K562 (cell line): ENCODE data around the gene FBXO21. TPM values are rescaled to one million over a fixed set of nuclear protein-coding genes. Genes with fewer than 3 reads are reported as not detected.

Experiments used
- ADNP ChIP-seq: fragments of 200-800 bp; sonication (Bioruptor generic); IDR thresholded peaks from 2 replicates; pipeline ENCODE4 v1.6.1; 2016; ENCODE audit warnings: missing genetic modification characterization, missing compliant biosample characterization
- ARHGAP35 ChIP-seq: fragments of 450-650 bp; IDR thresholded peaks from 2 replicates; pipeline ENCODE4 v1.6.1; 2018; ENCODE audit not compliant: partially characterized antibody
- BCL6 ChIP-seq: fragments of 250-450 bp; sonication (Bioruptor Pico); IDR thresholded peaks from 2 replicates; pipeline ENCODE4 v1.4.0; 2020
- CBX3 ChIP-seq, 2 experiments: IDR thresholded peaks; 1 replicate in 1 of 2; 2 replicates in 1 of 2; pipeline ENCODE4 v1.6.1; 2012; ENCODE audit warnings: inconsistent platforms in 2 of 2, low read length in 2 of 2, borderline replicate concordance in 1 of 2, control low read depth in 1 of 2
- CC2D1A ChIP-seq: fragments of 450-650 bp; IDR thresholded peaks from 2 replicates; pipeline ENCODE4 v1.6.1; 2017; ENCODE audit warnings: mild to moderate bottlenecking
- CCNT2 ChIP-seq: IDR thresholded peaks from 2 replicates; pipeline ENCODE4 v1.6.1; 2011; ENCODE audit warnings: borderline replicate concordance, low read depth, mild to moderate bottlenecking, moderate library complexity, mixed read lengths, low read length; ENCODE audit not compliant: insufficient read length; ENCODE audit errors: extremely low read depth
- ESRRB ChIP-seq: fragments of 250-450 bp; sonication (Bioruptor Pico); IDR thresholded peaks from 2 replicates; pipeline ENCODE4 v1.5.0; 2020; ENCODE audit warnings: mild to moderate bottlenecking, moderate library complexity, borderline replicate concordance
- HNRNPL ChIP-seq: fragments of 200-400 bp; formaldehyde crosslinking; IDR thresholded peaks from 2 replicates; pipeline ENCODE4 v1.6.1; 2017; ENCODE audit warnings: low read depth, mild to moderate bottlenecking, low read length
- ILK ChIP-seq: fragments of 450-650 bp; IDR thresholded peaks from 2 replicates; pipeline ENCODE4 v1.6.1; 2016; ENCODE audit warnings: missing genetic modification characterization, low read depth, mild to moderate bottlenecking, missing compliant biosample characterization, moderate library complexity, borderline replicate concordance
- MAFF ChIP-seq: IDR thresholded peaks from 2 replicates; pipeline ENCODE4 v1.6.1; 2012; ENCODE audit warnings: low read length, improper control_type of control experiment
- MECOM ChIP-seq: fragments of 250-450 bp; sonication (Bioruptor Pico); IDR thresholded peaks from 2 replicates; pipeline ENCODE4 v1.8.0; 2022; ENCODE audit warnings: inconsistent platforms
- MTA2 ChIP-seq: fragments of 450-650 bp; IDR thresholded peaks from 2 replicates; pipeline ENCODE4 v1.6.1; 2016; ENCODE audit warnings: low read depth
- PTBP1 ChIP-seq: fragments of 200-400 bp; formaldehyde crosslinking; IDR thresholded peaks from 2 replicates; pipeline ENCODE4 v1.6.1; 2017; ENCODE audit warnings: low read depth, low read length
- RBM25 ChIP-seq: fragments of 200-400 bp; formaldehyde crosslinking; IDR thresholded peaks from 2 replicates; pipeline ENCODE4 v1.6.1; 2018; ENCODE audit warnings: low read length, low read depth, moderate library complexity; ENCODE audit not compliant: severe bottlenecking
- RCOR1 ChIP-seq, 2 experiments: IDR thresholded peaks; 2 replicates each; pipeline ENCODE4 v1.6.1; 2012; ENCODE audit warnings: low read depth in 2 of 2, low read length in 2 of 2, borderline replicate concordance in 1 of 2, improper control_type of control experiment in 1 of 2
- SAP30 ChIP-seq: fragments of 200-600 bp; sonication (generic); IDR thresholded peaks from 2 replicates; pipeline ENCODE4 v1.6.1; 2012; ENCODE audit warnings: borderline replicate concordance, low read depth, mild to moderate bottlenecking, moderate library complexity, low read length, control low read depth, inconsistent platforms; ENCODE audit not compliant: insufficient read depth, poor library complexity, severe bottlenecking
- SIN3B ChIP-seq: fragments of 450-650 bp; IDR thresholded peaks from 2 replicates; pipeline ENCODE4 v1.6.1; 2017; ENCODE audit warnings: low read depth, mild to moderate bottlenecking, moderate library complexity
- SUPT5H ChIP-seq: fragments of 450-650 bp; IDR thresholded peaks from 2 replicates; pipeline ENCODE4 v1.6.1; 2016
- XRCC4 ChIP-seq: IDR thresholded peaks from one replicate; pipeline ENCODE4 v1.6.1; 2011; ENCODE audit not compliant: insufficient read depth, insufficient read length; ENCODE audit errors: extremely low read depth
- ZNF232 ChIP-seq: sonication (generic); formaldehyde crosslinking; IDR thresholded peaks from 2 replicates; pipeline ENCODE4 v1.8.0; 2022; ENCODE audit warnings: mild to moderate bottlenecking, missing genetic modification reagents
- polyA plus RNA-seq, 8 experiments: library from polyadenylated mRNA; depleted of rRNA in 4 of 8; stranded (reverse) in 5 of 8; unstranded in 3 of 8; fragments of >200 nt; fragmentation: Nextera tagmentation in 2 of 8; fragmentation: Illumina TruSeq in 1 of 8; extraction: Ambion mirVana in 2 of 8; extraction: Trizol in 1 of 8; gene quantifications; 2 replicates each; pipeline versions ENCODE4 v1.2.1 to v1.2.3, GENCODE V29; 2011 to 2014; ENCODE audit warnings: inconsistent platforms in 1 of 8, missing spikeins in 1 of 8
- total RNA-seq, 7 experiments: library from RNA; depleted of rRNA in 6 of 7; stranded (reverse); fragments of >200 nt in 6 of 7; fragmentation: Illumina TruSeq in 2 of 7; extraction: Trizol in 2 of 7; gene quantifications; 2 replicates each; pipeline versions ENCODE4 v1.2.1 to v1.2.3, GENCODE V29; 2011 to 2021; ENCODE audit warnings: low replicate concordance in 1 of 7
- TF ChIP-seq, protein P1 (sequence below), 2 experiments: fragments of 450-650 bp in 1 of 2; sonication (generic) in 1 of 2; formaldehyde crosslinking in 1 of 2; IDR thresholded peaks in 1 of 2; conservative IDR thresholded peaks in 1 of 2; 2 replicates each; pipeline versions ENCODE4 v1.6.1 to v1.8.1; 2016 to 2023; ENCODE audit warnings: mild to moderate bottlenecking in 2 of 2, moderate library complexity in 2 of 2, inconsistent platforms in 1 of 2, missing genetic modification reagents in 1 of 2
- TF ChIP-seq, protein P2 (sequence below): fragments of 450-650 bp; conservative IDR thresholded peaks from 2 replicates; pipeline ENCODE4 v1.6.1; 2016; ENCODE audit warnings: missing genetic modification characterization, low read depth, mild to moderate bottlenecking, missing compliant biosample characterization, moderate library complexity
- TF ChIP-seq, protein P3 (sequence below): sonication (generic); formaldehyde crosslinking; IDR thresholded peaks from 2 replicates; pipeline ENCODE4 v1.8.0; 2022; ENCODE audit warnings: mild to moderate bottlenecking, missing genetic modification reagents
- TF ChIP-seq, protein P4 (sequence below), 2 experiments: fragments of 450-650 bp; IDR thresholded peaks; 2 replicates each; pipeline ENCODE4 v1.6.1; 2016

The FBXO21 gene
- total and polyA plus RNA-seq, 9 of the 15 experiments (the other 6 are each of a cell fraction or from before 2014, with no cell fraction given): 3.0 to 50.9 (median 9.1) TPM

DNA sequence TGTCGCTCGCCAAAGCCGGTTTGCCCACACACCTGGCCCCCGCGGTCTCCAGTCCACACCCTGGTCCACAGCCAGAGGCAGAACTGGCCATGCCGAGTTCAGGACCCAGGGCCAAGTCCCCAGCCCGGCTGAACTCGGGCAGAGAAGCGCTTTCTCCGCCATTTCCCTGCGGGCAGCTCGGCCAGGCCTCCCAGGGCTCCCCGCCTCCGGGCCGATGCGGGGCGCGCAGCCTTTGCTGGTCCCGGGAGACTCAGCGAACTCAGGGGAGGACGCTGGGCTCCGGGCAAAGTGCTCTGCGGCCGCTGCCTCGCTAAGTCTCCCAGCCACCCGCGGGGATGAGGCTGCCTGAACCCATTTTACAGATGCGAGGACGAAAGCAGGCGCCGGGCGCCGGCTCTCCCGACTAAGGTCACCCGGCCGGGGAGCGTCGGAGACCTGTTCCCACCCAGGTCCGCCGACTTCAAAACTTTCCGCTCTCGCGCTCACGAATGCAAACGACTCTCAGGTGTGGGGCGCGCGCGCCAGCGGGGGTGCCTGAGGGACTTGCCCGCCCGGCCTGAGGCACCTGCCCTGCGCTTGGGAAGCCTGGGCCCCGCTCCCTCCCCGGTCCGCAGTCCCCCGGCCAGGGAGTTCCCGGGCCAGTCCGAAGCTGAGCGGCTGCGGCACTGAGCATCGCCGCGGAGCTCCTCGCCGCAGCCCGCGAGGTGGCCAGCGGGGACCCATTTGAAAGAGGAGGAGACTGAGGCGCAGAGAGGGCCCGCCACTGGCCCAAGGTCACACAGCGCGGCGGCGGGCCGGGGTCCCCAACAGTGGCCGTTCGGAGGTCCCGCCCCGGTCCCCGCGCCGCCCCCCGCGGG, 91.7 kb downstream of the FBXO21 start (continued):
- TF ChIP-seq BCL6 (CRISPR knock-in tag) (no peak), RBM25 (peak; percentile 100), SUPT5H (no peak), ZNF232 (peak; percentile 67; the same call in 1 of the 2 replicates), PTBP1 (peak; percentile 80; the same call in 1 of the 2 replicates), HNRNPL (peak; percentile 2; the same call in 1 of the 2 replicates), ARHGAP35 (no peak), ILK (tag) (no peak), SAP30 (peak; percentile 7), CBX3 (IDR thresholded peaks at IDR 0.05; ENCODE audit: borderline replicate concordance in 1 of 2, low read length in 2 of 2) (peak in 1 of 2 experiments; percentile 11; a peak in 1 of 3 replicates), CCNT2 (peak; percentile 3), MECOM (0 out of 2 replicates have a peak, but pooled peaks have one; percentile 9), SIN3B (no peak), XRCC4 (no peak), MTA2 (no peak), CC2D1A (peak; percentile 99), ADNP (tag) (peak; percentile 91), RCOR1 (IDR thresholded peaks at IDR 0.05; ENCODE audit: borderline replicate concordance in 1 of 2, low read depth in 2 of 2, low read length in 2 of 2) (peak in 1 of 2 experiments; percentile 37; a peak in 2 of 4 replicates), MAFF (no peak), ESRRB (CRISPR knock-in tag) (no peak)
- TF ChIP-seq, protein P1, sequence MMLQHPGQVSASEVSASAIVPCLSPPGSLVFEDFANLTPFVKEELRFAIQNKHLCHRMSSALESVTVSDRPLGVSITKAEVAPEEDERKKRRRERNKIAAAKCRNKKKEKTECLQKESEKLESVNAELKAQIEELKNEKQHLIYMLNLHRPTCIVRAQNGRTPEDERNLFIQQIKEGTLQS (IDR thresholded peaks at IDR 0.05): no peak
- TF ChIP-seq, protein P1 (CRISPR knock-in tag; conservative IDR thresholded peaks at IDR 0.05): no peak
- TF ChIP-seq, protein P2, sequence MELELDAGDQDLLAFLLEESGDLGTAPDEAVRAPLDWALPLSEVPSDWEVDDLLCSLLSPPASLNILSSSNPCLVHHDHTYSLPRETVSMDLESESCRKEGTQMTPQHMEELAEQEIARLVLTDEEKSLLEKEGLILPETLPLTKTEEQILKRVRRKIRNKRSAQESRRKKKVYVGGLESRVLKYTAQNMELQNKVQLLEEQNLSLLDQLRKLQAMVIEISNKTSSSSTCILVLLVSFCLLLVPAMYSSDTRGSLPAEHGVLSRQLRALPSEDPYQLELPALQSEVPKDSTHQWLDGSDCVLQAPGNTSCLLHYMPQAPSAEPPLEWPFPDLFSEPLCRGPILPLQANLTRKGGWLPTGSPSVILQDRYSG (tag): no peak
- TF ChIP-seq, protein P3, sequence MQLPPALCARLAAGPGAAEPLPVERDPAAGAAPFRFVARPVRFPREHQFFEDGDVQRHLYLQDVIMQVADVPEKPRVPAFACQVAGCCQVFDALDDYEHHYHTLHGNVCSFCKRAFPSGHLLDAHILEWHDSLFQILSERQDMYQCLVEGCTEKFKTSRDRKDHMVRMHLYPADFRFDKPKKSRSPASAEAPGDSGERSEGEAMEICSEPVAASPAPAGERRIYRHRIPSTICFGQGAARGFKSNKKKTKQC (CRISPR knock-in tag): peak; percentile 75
- TF ChIP-seq, protein P4, sequence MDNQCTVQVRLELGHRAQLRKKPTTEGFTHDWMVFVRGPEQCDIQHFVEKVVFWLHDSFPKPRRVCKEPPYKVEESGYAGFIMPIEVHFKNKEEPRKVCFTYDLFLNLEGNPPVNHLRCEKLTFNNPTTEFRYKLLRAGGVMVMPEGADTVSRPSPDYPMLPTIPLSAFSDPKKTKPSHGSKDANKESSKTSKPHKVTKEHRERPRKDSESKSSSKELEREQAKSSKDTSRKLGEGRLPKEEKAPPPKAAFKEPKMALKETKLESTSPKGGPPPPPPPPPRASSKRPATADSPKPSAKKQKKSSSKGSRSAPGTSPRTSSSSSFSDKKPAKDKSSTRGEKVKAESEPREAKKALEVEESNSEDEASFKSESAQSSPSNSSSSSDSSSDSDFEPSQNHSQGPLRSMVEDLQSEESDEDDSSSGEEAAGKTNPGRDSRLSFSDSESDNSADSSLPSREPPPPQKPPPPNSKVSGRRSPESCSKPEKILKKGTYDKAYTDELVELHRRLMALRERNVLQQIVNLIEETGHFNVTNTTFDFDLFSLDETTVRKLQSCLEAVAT (IDR thresholded peaks at IDR 0.05): peak in 1 of 2 experiments; percentile 75; a peak in 1 of 4 replicates
